ENCODE results near the gene DCANP1.

Gene DCANP1

DNA sequence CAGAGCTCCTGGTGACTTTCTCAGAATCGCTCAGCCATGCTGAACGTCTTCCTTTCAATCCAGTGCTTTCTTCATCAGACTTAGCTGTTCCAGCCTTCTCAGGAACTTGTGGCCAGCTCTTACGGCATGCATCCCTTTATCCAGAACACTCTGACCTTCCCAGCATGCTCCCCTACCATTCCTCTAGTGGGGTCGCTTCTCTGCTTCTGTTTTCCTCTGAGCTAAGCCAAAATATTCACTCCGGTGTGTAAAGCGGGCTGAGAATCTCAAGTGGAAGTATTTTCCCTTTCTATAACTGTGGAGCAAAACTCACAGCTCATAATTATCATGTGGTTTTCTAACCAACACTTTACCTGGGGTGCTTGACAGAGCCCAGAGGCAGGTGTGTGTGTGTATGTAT is 6.2 kb downstream of the DCANP1 start:
- Histone ChIP-seq H3K27me3 (ENCODE audit: insufficient read depth, poor library complexity, severe bottlenecking) (no peaks in the 10 kb centered on the region), H3K4me3 (replicated peaks; ENCODE audit: insufficient read depth, low read length) (no peak overlapping the region), H3K27ac (replicated peaks) (no peak overlapping the region)
- TF ChIP-seq SPI1 (IDR thresholded peaks at IDR 0.05; ENCODE audit: borderline replicate concordance, low read depth) (no peak), GABPA (IDR thresholded peaks at IDR 0.05; ENCODE audit: low read depth) (no peak), POLR2AphosphoS5 (IDR thresholded peaks at IDR 0.05; ENCODE audit: low read depth) (no peak)
- TF ChIP-seq, protein P1, sequence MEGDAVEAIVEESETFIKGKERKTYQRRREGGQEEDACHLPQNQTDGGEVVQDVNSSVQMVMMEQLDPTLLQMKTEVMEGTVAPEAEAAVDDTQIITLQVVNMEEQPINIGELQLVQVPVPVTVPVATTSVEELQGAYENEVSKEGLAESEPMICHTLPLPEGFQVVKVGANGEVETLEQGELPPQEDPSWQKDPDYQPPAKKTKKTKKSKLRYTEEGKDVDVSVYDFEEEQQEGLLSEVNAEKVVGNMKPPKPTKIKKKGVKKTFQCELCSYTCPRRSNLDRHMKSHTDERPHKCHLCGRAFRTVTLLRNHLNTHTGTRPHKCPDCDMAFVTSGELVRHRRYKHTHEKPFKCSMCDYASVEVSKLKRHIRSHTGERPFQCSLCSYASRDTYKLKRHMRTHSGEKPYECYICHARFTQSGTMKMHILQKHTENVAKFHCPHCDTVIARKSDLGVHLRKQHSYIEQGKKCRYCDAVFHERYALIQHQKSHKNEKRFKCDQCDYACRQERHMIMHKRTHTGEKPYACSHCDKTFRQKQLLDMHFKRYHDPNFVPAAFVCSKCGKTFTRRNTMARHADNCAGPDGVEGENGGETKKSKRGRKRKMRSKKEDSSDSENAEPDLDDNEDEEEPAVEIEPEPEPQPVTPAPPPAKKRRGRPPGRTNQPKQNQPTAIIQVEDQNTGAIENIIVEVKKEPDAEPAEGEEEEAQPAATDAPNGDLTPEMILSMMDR (IDR thresholded peaks at IDR 0.05; ENCODE audit: insufficient read depth, low read length) = no peak
- TF ChIP-seq, protein P2, sequence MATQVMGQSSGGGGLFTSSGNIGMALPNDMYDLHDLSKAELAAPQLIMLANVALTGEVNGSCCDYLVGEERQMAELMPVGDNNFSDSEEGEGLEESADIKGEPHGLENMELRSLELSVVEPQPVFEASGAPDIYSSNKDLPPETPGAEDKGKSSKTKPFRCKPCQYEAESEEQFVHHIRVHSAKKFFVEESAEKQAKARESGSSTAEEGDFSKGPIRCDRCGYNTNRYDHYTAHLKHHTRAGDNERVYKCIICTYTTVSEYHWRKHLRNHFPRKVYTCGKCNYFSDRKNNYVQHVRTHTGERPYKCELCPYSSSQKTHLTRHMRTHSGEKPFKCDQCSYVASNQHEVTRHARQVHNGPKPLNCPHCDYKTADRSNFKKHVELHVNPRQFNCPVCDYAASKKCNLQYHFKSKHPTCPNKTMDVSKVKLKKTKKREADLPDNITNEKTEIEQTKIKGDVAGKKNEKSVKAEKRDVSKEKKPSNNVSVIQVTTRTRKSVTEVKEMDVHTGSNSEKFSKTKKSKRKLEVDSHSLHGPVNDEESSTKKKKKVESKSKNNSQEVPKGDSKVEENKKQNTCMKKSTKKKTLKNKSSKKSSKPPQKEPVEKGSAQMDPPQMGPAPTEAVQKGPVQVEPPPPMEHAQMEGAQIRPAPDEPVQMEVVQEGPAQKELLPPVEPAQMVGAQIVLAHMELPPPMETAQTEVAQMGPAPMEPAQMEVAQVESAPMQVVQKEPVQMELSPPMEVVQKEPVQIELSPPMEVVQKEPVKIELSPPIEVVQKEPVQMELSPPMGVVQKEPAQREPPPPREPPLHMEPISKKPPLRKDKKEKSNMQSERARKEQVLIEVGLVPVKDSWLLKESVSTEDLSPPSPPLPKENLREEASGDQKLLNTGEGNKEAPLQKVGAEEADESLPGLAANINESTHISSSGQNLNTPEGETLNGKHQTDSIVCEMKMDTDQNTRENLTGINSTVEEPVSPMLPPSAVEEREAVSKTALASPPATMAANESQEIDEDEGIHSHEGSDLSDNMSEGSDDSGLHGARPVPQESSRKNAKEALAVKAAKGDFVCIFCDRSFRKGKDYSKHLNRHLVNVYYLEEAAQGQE (IDR thresholded peaks at IDR 0.05; ENCODE audit: insufficient replicate concordance, low read depth) = no peak
- no peak for DNase-seq (ENCODE audit: low read depth in 1 of 2, low spot score in 1 of 2)

DNA sequence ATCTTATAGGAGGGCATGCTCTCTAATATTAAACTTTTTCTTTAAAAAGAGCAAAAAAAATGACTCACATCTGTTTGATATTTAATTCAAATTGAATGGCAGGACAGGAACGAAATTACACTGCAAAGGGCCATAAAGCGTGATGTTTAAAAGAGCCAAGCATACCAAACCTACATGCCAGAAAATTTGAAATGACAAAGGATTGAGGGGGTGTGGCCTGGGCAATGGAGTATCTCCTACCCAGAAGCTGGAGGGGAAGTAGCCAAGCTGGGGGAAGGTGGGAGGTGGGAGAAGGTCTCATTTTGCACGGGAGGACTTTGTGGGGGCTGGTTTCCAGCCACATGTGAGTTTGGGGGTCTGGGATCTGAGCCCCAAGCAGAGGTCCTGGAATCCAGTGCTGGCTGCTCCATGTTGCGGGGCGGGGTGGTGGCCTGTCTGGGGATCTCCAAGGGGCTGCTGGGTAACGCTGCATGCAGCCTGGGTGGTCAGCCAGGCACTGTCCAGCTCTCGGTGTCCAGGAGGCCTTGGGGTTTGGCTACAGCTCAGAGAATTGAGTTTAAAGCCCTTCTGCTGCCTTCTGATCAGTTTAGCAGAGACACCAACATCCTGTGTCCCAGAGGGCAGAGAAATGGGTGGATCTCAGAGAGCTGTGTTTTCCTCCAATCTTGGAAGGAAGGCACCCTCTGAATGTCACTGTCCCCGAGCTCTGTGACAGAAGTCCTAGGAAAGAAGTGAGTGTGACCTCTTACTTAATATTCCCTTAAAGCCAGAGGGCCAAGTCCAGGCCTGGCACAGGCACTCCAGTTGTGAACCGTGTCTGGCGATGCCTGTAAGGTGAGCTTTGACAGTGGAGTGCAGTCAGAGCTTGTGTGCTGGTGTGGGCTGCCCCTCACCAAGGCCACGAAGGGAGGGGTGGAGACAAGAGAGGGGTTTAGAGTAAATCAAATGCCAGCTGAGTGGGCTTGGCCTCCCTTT is 7.6 kb downstream of the DCANP1 start:
- DNase-seq (ENCODE audit: low read depth in 1 of 2, low spot score in 1 of 2) = no peak
- no peak overlapping the region for H3K4me3 ChIP-seq (replicated peaks; ENCODE audit: insufficient read depth, low read length)
- H3K27ac ChIP-seq (replicated peaks) = no peak overlapping the region
- H3K27me3 ChIP-seq (ENCODE audit: insufficient read depth, poor library complexity, severe bottlenecking) = no peaks in the 10 kb centered on the region
- TF ChIP-seq POLR2AphosphoS5 (IDR thresholded peaks at IDR 0.05; ENCODE audit: low read depth) (no peak), GABPA (IDR thresholded peaks at IDR 0.05; ENCODE audit: low read depth) (no peak), SPI1 (IDR thresholded peaks at IDR 0.05; ENCODE audit: borderline replicate concordance, low read depth) (no peak)
- TF ChIP-seq, protein P1 (IDR thresholded peaks at IDR 0.05; ENCODE audit: insufficient read depth, low read length) = no peak
- TF ChIP-seq, protein P2 (IDR thresholded peaks at IDR 0.05; ENCODE audit: insufficient replicate concordance, low read depth) = no peak

DNA sequence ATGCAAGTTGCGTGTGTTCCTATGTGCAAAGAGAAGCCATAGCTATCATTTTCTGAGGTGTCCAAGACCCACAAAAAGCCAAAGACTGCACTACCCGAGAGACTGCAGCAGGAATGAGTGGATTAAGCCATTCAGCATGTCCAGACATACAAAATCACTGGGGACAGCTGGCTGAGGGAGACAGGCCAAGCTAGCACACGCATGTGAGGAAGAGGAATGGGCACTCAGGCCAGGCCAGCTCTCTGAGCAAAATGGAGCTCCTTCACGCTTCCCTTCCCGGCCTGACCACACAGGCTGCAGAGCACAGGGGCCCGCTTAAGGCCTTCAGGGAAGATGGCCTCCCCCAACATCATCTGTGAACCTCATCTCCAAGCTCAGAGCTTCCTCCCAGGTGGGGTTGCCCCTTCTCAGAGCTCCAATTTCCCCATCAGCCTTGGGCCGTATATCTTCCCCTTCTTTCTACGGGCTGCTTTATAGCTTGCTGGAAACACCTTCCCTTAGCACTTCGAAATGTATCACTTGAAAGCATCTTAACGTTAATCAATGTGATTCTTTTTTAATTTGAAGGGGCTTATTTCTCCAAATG is 8.4 kb downstream of the DCANP1 start:
- H3K4me3 ChIP-seq (replicated peaks; ENCODE audit: insufficient read depth, low read length) = no peak overlapping the region
- H3K27ac ChIP-seq (replicated peaks) = no peak overlapping the region
- DNase-seq (ENCODE audit: low read depth in 1 of 2, low spot score in 1 of 2) = no peak
- TF ChIP-seq, protein P1 (IDR thresholded peaks at IDR 0.05; ENCODE audit: insufficient read depth, low read length) = no peak
- TF ChIP-seq, protein P2 (IDR thresholded peaks at IDR 0.05; ENCODE audit: insufficient replicate concordance, low read depth) = no peak
- no peak for TF ChIP-seq SPI1 (IDR thresholded peaks at IDR 0.05; ENCODE audit: borderline replicate concordance, low read depth)
- no peak for TF ChIP-seq GABPA (IDR thresholded peaks at IDR 0.05; ENCODE audit: low read depth)
- no peak for TF ChIP-seq POLR2AphosphoS5 (IDR thresholded peaks at IDR 0.05; ENCODE audit: low read depth)
- H3K27me3 ChIP-seq (ENCODE audit: insufficient read depth, poor library complexity, severe bottlenecking) = no peaks in the 10 kb centered on the region

Measured in HL-60 (cell line).